PC-9 (cell line): Measurements from ENCODE around the gene MPEG1. TPM values are rescaled to one million over a fixed set of nuclear protein-coding genes. Genes with fewer than 3 reads are reported as not detected.

Experiments
- BruUV-seq: library from RNA; stranded (reverse); fragments of 400-500 nt; replicated peaks from 2 replicates; lab custom pipeline; 2021; lab: Mats Ljungman, UMichigan
- CTCF ChIA-PET: fragments of 300-600 bp; sonication (Branson Sonifier 250); formaldehyde crosslinking; loops from one replicate; lab custom pipeline; 2022; ENCODE audit warnings: antibody characterized with exemption; lab: Charles Lee
- POLR2A ChIA-PET: fragments of 300-600 bp; sonication (Branson Sonifier 250); formaldehyde crosslinking; loops from one replicate; lab custom pipeline; 2022; ENCODE audit warnings: antibody characterized with exemption; ENCODE audit not compliant: unreplicated experiment; lab: Charles Lee
- DNase-seq, 2 experiments: peaks; one replicate each; pipeline versions ENCODE4 v3.0.0 to v3.0.0-alpha.2; 2015 to 2022; ENCODE audit warnings: mixed read lengths in 1 of 2
- H2AFZ ChIP-seq: fragments of 200-600 bp; sonication (generic); 2 replicates; pipeline ENCODE4 v1.8.1; 2017; ENCODE audit warnings: antibody characterized with exemption
- H3F3A ChIP-seq: fragments of 200-600 bp; sonication (generic); 2 replicates; pipeline ENCODE4 v1.8.1; 2017; ENCODE audit warnings: antibody characterized with exemption, mild to moderate bottlenecking, low read depth; ENCODE audit not compliant: insufficient read depth
- H3K27ac ChIP-seq: fragments of 200-600 bp; sonication (generic); 2 replicates; pipeline ENCODE4 v1.6.1; 2016; ENCODE audit warnings: mixed run types
- H3K27me3 ChIP-seq: fragments of 200-600 bp; sonication (generic); 2 replicates; pipeline ENCODE4 v1.6.1; 2016; ENCODE audit warnings: low read depth, mixed run types; ENCODE audit not compliant: insufficient read depth
- H3K36me3 ChIP-seq: fragments of 200-600 bp; sonication (generic); 2 replicates; pipeline ENCODE4 v1.6.1; 2016; ENCODE audit warnings: low read depth, mixed run types
- H3K4me1 ChIP-seq: fragments of 200-600 bp; sonication (generic); replicated peaks from 2 replicates; pipeline ENCODE4 v1.6.1; 2016; ENCODE audit warnings: mixed run types; ENCODE audit not compliant: insufficient read depth
- H3K4me2 ChIP-seq: fragments of 200-600 bp; sonication (generic); 2 replicates; pipeline ENCODE4 v1.6.1; 2017; ENCODE audit warnings: mixed run types
- H3K4me3 ChIP-seq: fragments of 200-600 bp; sonication (generic); 2 replicates; pipeline ENCODE4 v1.6.1; 2016; ENCODE audit warnings: mixed run types
- H3K79me2 ChIP-seq: fragments of 200-600 bp; sonication (generic); 2 replicates; pipeline ENCODE4 v1.6.1; 2017; ENCODE audit warnings: low read depth, mixed run types
- H3K9me2 ChIP-seq: fragments of 200-600 bp; sonication (generic); 2 replicates; pipeline ENCODE4 v1.8.1; 2017; ENCODE audit warnings: mild to moderate bottlenecking; ENCODE audit not compliant: insufficient read depth
- H3K9me3 ChIP-seq: fragments of 200-600 bp; sonication (generic); 2 replicates; pipeline ENCODE4 v1.8.1; 2016; ENCODE audit warnings: low read depth; ENCODE audit not compliant: insufficient read depth
- H4K20me1 ChIP-seq: fragments of 200-600 bp; sonication (generic); 2 replicates; pipeline ENCODE4 v1.8.1; 2017; ENCODE audit not compliant: insufficient read depth
- CTCF ChIP-seq: fragments of 200-600 bp; sonication (generic); conservative IDR thresholded peaks from 2 replicates; pipeline ENCODE4 v1.6.1; 2017; ENCODE audit warnings: mixed run types, antibody characterized with exemption, mild to moderate bottlenecking, moderate library complexity
- EZH2 ChIP-seq: fragments of 200-600 bp; sonication (generic); IDR thresholded peaks from 2 replicates; pipeline ENCODE4 v1.8.0; 2017; ENCODE audit warnings: antibody characterized with exemption, low read depth
- intact Hi-C: fragments of 100-400 bp; cut with micrococcal nuclease; formaldehyde crosslinking; loops from one replicate; pipeline ENCODE4 v1.10.0; 2022; ENCODE audit not compliant: unreplicated experiment
- total RNA-seq: library from RNA; stranded (reverse); gene quantifications from 2 replicates; pipeline ENCODE4 v1.2.3, GENCODE V29; 2021

MPEG1 gene
- total RNA-seq, 1 experiment from 2014 or later = not detected

GRCh38 chr11:59195586-59195985, 17.1 kb downstream of the MPEG1 start:
- Histone ChIP-seq H3K9me2 (no peaks in the 10 kb centered on the region), H3F3A (peaks cover 1% of the 10 kb centered on the region), H3K4me2 (no peak overlapping the region), H3K79me2 (peaks cover 6% of the 10 kb centered on the region; the same call in 1 of the 2 replicates), H2AFZ (no peak overlapping the region), H3K9me3 (no peaks in the 10 kb centered on the region), H3K27ac (no peak overlapping the region), H3K36me3 (peaks cover 88% of the 10 kb centered on the region), H3K4me1 (peaks cover 10% of the 10 kb centered on the region), H3K4me3 (no peak overlapping the region), H3K27me3 (no peaks in the 10 kb centered on the region), H4K20me1 (no peaks in the 10 kb centered on the region)
- ChIA-PET POLR2A (no interaction called here), CTCF (no interaction called here)
- BruUV-seq = no TSS peak
- no peak for TF ChIP-seq EZH2
- no peak for TF ChIP-seq CTCF
- intact Hi-C loops = no loop called here
- no peak for DNase-seq

- peaks cover 13% of the 10 kb centered on the region for H3K79me2 ChIP-seq
- H3K4me1 ChIP-seq = peaks cover 29% of the 10 kb centered on the region
- no TSS peak for BruUV-seq
- intact Hi-C loops = no loop called here
- TF ChIP-seq EZH2 (no peak), CTCF (no peak)
- peaks cover 21% of the 10 kb centered on the region for H3F3A ChIP-seq
- no peak overlapping the region for H3K4me2 ChIP-seq
- H3K4me3 ChIP-seq = no peak overlapping the region
- no peaks in the 10 kb centered on the region for H3K9me2 ChIP-seq
- H3K36me3 ChIP-seq = peaks cover 76% of the 10 kb centered on the region
- H2AFZ ChIP-seq = no peak overlapping the region
- no peaks in the 10 kb centered on the region for H3K27me3 ChIP-seq
- CTCF ChIA-PET = interaction anchor here (0.5 kb wide), 1 partner anchor 63 kb away, joined by 4 read pairs; no protein-coding TSS in a partner anchor
- no peak overlapping the region for H3K27ac ChIP-seq
- no peaks in the 10 kb centered on the region for H4K20me1 ChIP-seq
- POLR2A ChIA-PET = no interaction called here
- DNase-seq = no peak
- H3K9me3 ChIP-seq = no peaks in the 10 kb centered on the region
Measured at GRCh38 chr11:59193587-59194130, 19.1 kb downstream of the MPEG1 start.

GRCh38 chr11:59192446-59193020, 20.2 kb downstream of the MPEG1 start:
- DNase-seq = no peak
- no peak for TF ChIP-seq CTCF
- TF ChIP-seq EZH2 = no peak
- Histone ChIP-seq H3K4me2 (no peak overlapping the region), H3K4me1 (peaks cover 40% of the 10 kb centered on the region), H3K27ac (no peak overlapping the region), H3K36me3 (peaks cover 77% of the 10 kb centered on the region), H3K9me2 (no peaks in the 10 kb centered on the region), H3K79me2 (peaks cover 25% of the 10 kb centered on the region), H3K4me3 (no peak overlapping the region), H3K9me3 (no peaks in the 10 kb centered on the region), H4K20me1 (no peaks in the 10 kb centered on the region), H2AFZ (no peak overlapping the region), H3K27me3 (no peaks in the 10 kb centered on the region), H3F3A (peaks cover 25% of the 10 kb centered on the region)
- ChIA-PET CTCF (no interaction called here), POLR2A (no interaction called here)
- intact Hi-C loops = no loop called here
- no TSS peak for BruUV-seq
